Measurements from ENCODE around the gene IL18R1.

Gene IL18R1

DNA sequence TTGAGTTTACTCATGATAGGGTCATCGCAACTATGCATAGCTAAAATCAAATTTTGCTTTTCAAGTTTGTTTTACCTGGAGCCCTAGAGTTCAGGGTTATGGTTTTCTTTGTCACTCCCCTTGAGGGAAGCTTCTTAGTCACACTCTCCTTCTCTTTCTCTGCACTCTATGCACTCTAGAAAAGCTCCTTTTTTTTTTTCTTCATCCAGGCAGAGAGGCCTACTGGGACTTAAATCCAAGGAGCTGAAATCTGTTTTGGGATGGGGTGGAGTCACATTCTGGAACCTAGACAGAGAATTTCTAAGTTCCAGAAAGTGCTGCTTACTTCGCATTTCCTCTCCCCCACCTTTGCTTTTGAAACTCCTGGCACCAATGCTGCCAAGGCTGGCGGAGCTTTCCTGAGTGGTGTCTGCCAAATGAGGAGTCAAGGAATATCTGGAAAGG, 19.1 kb upstream of the IL18R1 start:
- H3K27me3 Mint-ChIP-seq: peaks cover 24% of the 10 kb centered on the region
- ATAC-seq: no peak
- no peak overlapping the region for H3K4me3 Mint-ChIP-seq
- H3K4me1 Mint-ChIP-seq: no peaks in the 10 kb centered on the region
- no peak overlapping the region for H3K27ac Mint-ChIP-seq
- H3K36me3 Mint-ChIP-seq: no peaks in the 10 kb centered on the region
- H3K9me3 Mint-ChIP-seq: no peaks in the 10 kb centered on the region

GRCh38 chr2:102337012-102337411, 18.6 kb upstream of the IL18R1 start:
- peaks cover 21% of the 10 kb centered on the region for H3K27me3 Mint-ChIP-seq
- no peaks in the 10 kb centered on the region for H3K9me3 Mint-ChIP-seq
- no peak overlapping the region for H3K4me3 Mint-ChIP-seq
- no peak for ATAC-seq
- H3K4me1 Mint-ChIP-seq: no peaks in the 10 kb centered on the region
- no peak overlapping the region for H3K27ac Mint-ChIP-seq
- no peaks in the 10 kb centered on the region for H3K36me3 Mint-ChIP-seq

DNA sequence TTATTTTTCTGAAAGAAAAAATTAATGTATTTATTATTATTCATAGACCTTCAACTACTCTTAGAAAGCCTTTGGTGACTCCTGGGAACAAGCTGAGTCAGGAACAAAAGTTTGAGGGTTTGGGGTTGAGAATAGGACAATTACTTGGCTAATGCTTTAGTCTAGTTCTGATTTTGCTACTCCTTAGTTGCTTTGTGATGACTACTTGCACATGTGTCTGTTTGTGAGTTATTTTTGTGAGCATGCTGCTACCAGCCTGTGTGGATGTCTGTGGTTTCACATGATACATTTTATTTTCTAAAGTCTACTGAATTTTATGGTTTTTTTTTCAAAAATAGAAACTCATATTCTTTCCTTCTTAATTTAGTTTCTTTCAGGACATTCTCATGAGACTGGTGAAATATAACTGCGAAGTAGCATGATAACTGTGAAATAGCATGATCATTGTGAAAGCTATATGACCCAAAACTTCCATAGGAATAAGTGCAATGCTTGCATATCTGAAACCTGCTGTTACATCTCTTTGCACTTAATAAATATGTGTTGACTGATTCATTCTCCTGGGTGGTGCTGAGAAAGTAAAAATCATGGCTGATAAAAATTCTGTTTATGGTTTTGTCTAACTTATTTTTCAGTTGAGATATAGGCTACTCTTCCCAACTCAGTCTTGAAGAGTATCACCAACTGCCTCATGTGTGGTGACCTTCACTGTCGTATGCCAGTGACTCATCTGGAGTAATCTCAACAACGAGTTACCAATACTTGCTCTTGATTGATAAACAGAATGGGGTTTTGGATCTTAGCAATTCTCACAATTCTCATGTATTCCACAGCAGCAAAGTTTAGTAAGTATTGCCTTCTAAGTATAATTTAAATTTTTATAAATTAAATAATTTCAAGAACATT, 17.9 kb upstream of the IL18R1 start:
- Mint-ChIP-seq H3K4me1 (no peaks in the 10 kb centered on the region), H3K27me3 (peaks cover 14% of the 10 kb centered on the region), H3K27ac (no peak overlapping the region), H3K4me3 (no peak overlapping the region), H3K9me3 (no peaks in the 10 kb centered on the region), H3K36me3 (no peaks in the 10 kb centered on the region)
- no peak for ATAC-seq

DNA sequence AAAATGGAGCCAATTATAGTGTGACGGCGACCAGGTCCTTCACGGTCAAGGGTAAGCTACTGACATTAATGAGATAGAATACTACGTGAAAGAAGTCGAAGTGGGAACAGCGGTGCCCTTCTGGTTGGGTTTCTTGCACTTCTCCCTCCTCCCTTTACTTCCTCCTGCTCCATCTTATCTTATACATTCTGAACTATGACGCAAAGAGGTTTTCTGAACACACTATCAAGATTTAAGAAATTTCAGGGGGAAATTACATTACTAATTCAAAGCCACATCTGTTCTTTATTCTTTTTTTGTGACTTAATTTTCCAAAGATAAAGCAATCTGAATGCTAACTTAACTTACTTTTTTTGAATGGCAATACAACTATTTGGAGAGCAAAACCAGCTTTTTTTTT, 14.8 kb upstream of the IL18R1 start:
- Mint-ChIP-seq H3K4me1 (no peaks in the 10 kb centered on the region), H3K27me3 (no peaks in the 10 kb centered on the region), H3K9me3 (no peaks in the 10 kb centered on the region), H3K4me3 (no peak overlapping the region), H3K27ac (no peak overlapping the region), H3K36me3 (no peaks in the 10 kb centered on the region)
- no peak for ATAC-seq

GRCh38 chr2:102342888-102343287, 12.7 kb upstream of the IL18R1 start:
- Mint-ChIP-seq H3K4me3 (no peak overlapping the region), H3K9me3 (no peaks in the 10 kb centered on the region), H3K27me3 (peaks cover 9% of the 10 kb centered on the region), H3K27ac (no peak overlapping the region), H3K4me1 (peaks cover 8% of the 10 kb centered on the region), H3K36me3 (no peaks in the 10 kb centered on the region)
- ATAC-seq: no peak

DNA sequence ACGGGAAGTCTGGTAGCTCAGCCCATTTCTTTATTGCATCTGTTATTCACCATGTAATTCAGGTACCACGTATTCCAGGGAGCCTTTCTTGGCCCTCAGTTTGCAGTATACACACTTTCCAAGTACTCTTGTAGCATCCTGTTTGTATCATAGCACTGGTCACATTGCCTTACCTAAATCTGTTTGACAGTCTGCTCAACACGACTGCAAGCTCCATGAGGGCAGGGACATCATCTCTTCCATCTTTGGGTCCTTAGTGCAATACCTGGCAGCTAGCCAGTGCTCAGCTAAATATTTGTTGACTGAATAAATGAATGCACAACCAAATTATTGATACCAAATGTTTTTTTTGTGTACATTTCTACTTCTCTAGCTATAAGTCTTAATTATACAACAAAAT, 11.2 kb upstream of the IL18R1 start:
- peaks cover 9% of the 10 kb centered on the region for H3K27me3 Mint-ChIP-seq

DNA sequence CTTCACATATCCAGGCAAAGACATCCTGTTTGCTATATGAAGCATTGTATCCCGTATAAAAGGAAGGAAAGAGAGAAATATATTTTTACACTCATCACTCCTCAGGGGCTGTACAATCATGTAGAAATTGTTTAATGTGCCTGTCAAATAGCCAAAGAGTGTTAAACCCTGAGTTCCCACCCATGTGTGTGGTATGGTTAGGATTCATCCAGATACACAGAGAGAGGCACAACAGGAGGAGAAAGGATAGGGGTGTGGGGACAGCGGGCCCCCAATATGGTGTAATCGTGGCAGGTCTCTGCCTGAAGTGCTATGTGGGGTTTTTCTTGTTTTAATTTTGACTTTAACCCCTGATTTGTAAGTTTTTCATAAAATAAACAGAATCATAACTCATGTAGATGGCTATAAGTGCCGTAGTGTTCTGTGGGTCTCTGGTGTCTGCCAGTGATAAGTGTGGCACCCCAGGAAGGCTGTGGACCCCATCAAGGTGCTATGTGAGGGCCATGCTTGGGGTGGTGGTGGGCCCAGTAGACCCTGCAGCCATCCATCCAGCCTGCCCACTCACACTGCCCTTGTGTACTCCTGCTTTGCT, 10.2 kb upstream of the IL18R1 start:
- Mint-ChIP-seq H3K9me3 (no peaks in the 10 kb centered on the region), H3K4me3 (no peak overlapping the region), H3K36me3 (no peaks in the 10 kb centered on the region), H3K4me1 (peaks cover 8% of the 10 kb centered on the region), H3K27me3 (peaks cover 9% of the 10 kb centered on the region), H3K27ac (no peak overlapping the region)
- no peak for ATAC-seq

More for the DNA sequence above, 11.2 kb upstream of the IL18R1 start:
- H3K9me3 Mint-ChIP-seq: no peaks in the 10 kb centered on the region
- no peak for ATAC-seq
- H3K4me1 Mint-ChIP-seq: peaks cover 8% of the 10 kb centered on the region
- no peak overlapping the region for H3K4me3 Mint-ChIP-seq
- H3K36me3 Mint-ChIP-seq: no peaks in the 10 kb centered on the region
- H3K27ac Mint-ChIP-seq: no peak overlapping the region

DNA sequence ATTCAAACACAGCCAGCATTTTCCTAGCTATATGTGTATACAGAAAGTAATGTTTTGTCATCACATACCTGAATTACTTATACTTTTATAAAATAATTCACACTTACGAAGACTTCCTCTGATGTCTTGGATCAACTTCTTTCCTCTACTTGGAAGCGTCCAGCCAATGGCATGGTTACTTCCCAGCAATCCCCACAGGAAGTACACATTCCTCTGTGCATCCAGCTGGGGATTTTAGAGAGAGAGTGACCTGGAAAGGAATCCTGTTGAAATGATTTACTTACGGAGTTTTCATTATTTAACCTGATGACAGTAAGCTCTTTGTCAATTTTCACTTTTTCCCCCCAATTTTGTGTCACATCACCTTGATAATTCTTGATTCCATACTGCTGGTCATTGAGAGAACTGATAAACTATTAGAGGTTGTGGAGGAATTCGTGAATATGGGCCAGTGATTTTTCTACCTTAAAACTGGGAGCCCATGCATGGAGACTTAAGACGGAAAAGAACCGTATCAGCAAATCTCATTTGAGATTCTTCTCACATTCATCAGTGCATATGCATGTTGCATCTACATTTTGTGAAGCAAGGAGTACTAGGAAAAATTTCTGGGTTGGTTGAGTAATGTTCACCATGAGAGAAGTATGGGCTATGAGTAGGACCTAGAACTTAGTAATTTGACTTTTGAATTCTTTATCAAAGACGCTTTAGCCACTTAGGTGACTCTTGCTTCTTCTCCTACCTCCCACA, 9.0 kb upstream of the IL18R1 start:
- Mint-ChIP-seq H3K9me3 (no peaks in the 10 kb centered on the region), H3K4me3 (no peak overlapping the region), H3K4me1 (peaks cover 8% of the 10 kb centered on the region), H3K36me3 (no peaks in the 10 kb centered on the region), H3K27me3 (peaks cover 9% of the 10 kb centered on the region), H3K27ac (no peak overlapping the region)
- ATAC-seq: no peak

DNA sequence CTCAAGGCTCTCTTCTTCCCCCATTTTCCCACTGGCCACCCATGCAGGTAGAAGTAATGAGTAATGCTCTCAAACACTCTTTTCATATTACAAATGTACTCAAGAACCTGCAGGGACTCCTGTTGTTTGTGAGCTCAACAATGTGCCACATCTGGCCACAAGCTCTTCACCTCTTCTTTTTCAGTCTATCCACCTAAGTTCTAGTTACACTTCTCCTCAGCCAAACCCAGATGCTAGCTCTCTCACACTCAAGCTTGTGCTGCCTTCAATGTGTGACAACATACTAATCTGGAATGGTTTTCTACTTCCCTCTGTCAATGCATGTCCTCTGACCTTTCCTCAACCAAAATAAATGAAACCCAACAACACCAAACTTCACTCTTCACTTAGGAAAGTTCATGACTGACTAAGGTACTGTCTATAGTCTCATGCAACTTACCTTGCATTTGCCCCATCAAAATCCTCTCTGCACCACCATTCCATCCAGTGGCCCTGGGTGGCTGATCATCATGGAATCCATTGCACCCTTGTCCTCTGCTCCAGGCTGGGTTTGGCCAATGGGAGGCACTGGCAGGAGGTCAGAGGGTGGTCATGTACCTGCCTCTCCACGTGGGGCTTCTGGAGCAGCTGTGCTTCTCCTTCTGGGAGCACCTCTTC, 5.3 kb upstream of the IL18R1 start:
- Mint-ChIP-seq H3K4me1 (peaks cover 9% of the 10 kb centered on the region), H3K4me3 (no peak overlapping the region), H3K9me3 (no peaks in the 10 kb centered on the region), H3K27me3 (peaks cover 9% of the 10 kb centered on the region), H3K27ac (no peak overlapping the region), H3K36me3 (no peaks in the 10 kb centered on the region)
- ATAC-seq: peak; percentile 36

DNA sequence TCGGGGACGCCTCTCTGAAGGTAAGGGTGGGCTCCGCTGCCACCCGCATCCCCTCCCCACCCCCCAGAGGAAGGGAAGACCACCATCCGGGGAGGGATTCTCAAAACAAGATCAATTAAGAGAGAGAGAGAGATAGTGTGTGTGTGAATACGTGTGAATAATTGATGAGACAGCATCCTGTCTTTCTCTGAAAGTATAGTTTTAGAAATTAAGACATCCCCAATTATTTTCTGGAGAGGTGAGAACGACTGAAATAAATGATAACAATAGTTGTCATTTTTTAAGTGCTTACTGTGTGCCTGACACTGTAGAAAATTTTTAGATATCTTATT, 751 bp downstream of the IL18R1 start:
- Mint-ChIP-seq H3K4me3 (peak overlapping the region; percentile 96), H3K36me3 (no peaks in the 10 kb centered on the region), H3K9me3 (no peaks in the 10 kb centered on the region), H3K4me1 (peaks cover 39% of the 10 kb centered on the region), H3K27ac (peak overlapping the region; percentile 93), H3K27me3 (no peaks in the 10 kb centered on the region)
- ATAC-seq: peak; percentile 2

DNA sequence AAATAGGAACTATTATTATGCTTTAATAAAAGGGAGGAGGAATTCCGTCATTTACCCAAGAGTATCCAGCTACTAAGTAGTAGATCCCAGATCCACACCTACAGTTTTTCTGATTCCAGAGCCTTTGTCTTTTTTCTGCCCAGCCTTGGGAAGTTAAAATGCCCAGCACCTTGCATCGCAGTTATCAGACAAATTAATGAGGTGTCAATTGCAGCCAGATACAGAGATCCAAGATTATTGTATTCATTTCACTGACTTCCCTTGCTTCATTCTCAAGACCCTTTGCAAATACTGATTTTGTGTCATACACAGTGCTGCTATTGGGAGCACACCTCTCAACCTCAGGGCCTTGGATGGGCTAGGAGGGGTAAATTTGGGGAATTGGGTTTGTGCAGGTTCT, 1.1 kb downstream of the IL18R1 start:
- no peaks in the 10 kb centered on the region for H3K9me3 Mint-ChIP-seq
- H3K27me3 Mint-ChIP-seq: no peaks in the 10 kb centered on the region
- H3K4me3 Mint-ChIP-seq: no peak overlapping the region
- H3K4me1 Mint-ChIP-seq: peaks cover 39% of the 10 kb centered on the region
- peak overlapping the region; percentile 93 for H3K27ac Mint-ChIP-seq
- H3K36me3 Mint-ChIP-seq: no peaks in the 10 kb centered on the region
- no peak for ATAC-seq

GRCh38 chr2:102357937-102358336, 2.3 kb downstream of the IL18R1 start:
- Mint-ChIP-seq H3K27ac (peak overlapping the region; percentile 58), H3K27me3 (no peaks in the 10 kb centered on the region), H3K36me3 (peaks cover 5% of the 10 kb centered on the region), H3K4me3 (no peak overlapping the region), H3K4me1 (peaks cover 39% of the 10 kb centered on the region), H3K9me3 (no peaks in the 10 kb centered on the region)
- peak; percentile 51 for ATAC-seq

DNA sequence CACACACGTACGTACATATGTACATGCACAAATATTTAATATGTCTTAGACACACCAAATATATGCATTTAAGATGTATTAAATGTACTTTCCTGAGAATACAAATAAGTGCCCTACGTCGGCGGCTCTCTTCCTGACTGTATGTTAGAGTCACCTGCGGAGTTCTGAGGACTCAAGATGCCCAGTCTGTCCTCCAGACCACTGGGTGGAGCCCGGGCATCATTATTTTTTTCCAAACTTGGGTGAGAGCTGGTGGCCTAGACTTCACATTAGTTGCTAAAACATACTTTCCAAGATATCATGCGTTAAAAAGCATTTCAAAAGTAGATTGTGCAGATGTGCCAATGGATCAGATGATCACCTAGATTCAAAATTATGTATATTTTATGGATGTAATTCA, 2.9 kb downstream of the IL18R1 start:
- peaks cover 11% of the 10 kb centered on the region for H3K36me3 Mint-ChIP-seq
- no peak for ATAC-seq
- H3K27me3 Mint-ChIP-seq: no peaks in the 10 kb centered on the region
- H3K27ac Mint-ChIP-seq: no peak overlapping the region
- peaks cover 39% of the 10 kb centered on the region for H3K4me1 Mint-ChIP-seq
- H3K9me3 Mint-ChIP-seq: no peaks in the 10 kb centered on the region
- H3K4me3 Mint-ChIP-seq: no peak overlapping the region

GRCh38 chr2:102359527-102359926, 3.9 kb downstream of the IL18R1 start:
- Mint-ChIP-seq H3K4me1 (peaks cover 39% of the 10 kb centered on the region), H3K27ac (no peak overlapping the region), H3K4me3 (no peak overlapping the region), H3K27me3 (no peaks in the 10 kb centered on the region), H3K36me3 (peaks cover 20% of the 10 kb centered on the region), H3K9me3 (no peaks in the 10 kb centered on the region)
- ATAC-seq: no peak

DNA sequence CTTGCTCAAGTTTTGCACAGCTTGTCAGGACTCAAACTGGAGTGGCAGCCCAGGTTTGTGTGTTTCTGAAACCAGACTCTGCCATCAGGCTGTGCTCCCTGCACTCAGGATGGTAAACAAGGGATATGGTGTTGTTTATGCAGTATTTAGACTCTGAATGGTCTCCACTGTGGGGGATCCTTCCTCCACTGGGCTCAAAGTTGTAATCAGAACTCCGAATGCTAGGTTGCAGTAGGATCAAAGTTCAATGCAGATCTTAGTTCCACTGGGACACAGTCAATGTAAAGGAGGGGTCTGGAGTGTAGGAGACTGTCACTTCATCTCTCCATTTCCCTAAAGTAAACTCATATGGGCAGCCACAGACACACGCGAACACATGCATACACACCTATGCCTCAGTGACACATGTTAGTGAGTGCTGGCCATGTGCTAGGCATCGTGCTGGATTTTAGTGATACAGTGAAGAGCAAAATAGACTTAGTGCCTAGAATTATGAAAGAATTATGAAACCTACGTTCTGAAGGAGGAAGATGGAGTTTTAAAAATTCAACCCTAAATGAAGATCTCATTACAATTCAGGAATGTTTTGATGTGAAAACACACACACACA, 6.1 kb downstream of the IL18R1 start:
- H3K4me3 Mint-ChIP-seq: no peak overlapping the region
- H3K36me3 Mint-ChIP-seq: peaks cover 42% of the 10 kb centered on the region
- H3K9me3 Mint-ChIP-seq: peaks cover 13% of the 10 kb centered on the region
- peaks cover 31% of the 10 kb centered on the region for H3K4me1 Mint-ChIP-seq
- ATAC-seq: no peak
- H3K27me3 Mint-ChIP-seq: no peaks in the 10 kb centered on the region
- no peak overlapping the region for H3K27ac Mint-ChIP-seq
